SK-N-SH treated with all-trans-retinoic acid at 6 μM for 48 hours (cell line): ENCODE measurements around the gene RXFP4.
"Not testable (repeated sequence)": the region's sequence is repeated elsewhere in the genome, so short reads cannot be mapped to it uniquely, and the experiment has no call there.

Source experiments
- ATAC-seq: fragments of 200-7000 bp; cut with Tn5 transposase; 3 replicates; pipeline ENCODE4 v1.9.1; 2020; ENCODE audit warnings: mild to moderate bottlenecking, moderate library complexity
- ARNTL ChIP-seq: fragments of 450-650 bp; formaldehyde crosslinking; IDR thresholded peaks from 2 replicates; pipeline ENCODE4 v1.5.0; 2020; ENCODE audit warnings: low read depth, mild to moderate bottlenecking, moderate library complexity, borderline replicate concordance
- BACH2 ChIP-seq: fragments of 250-450 bp; sonication (Bioruptor Pico); IDR thresholded peaks from 2 replicates; pipeline ENCODE4 v1.9.0; 2021; ENCODE audit warnings: mild to moderate bottlenecking, borderline replicate concordance
- CSDC2 ChIP-seq: fragments of 250-450 bp; sonication (Bioruptor Pico); IDR thresholded peaks from 2 replicates; pipeline ENCODE4 v1.5.0; 2020; ENCODE audit warnings: mild to moderate bottlenecking, moderate library complexity
- ESRRG ChIP-seq: fragments of 250-450 bp; sonication (Bioruptor Pico); IDR thresholded peaks from 2 replicates; pipeline ENCODE4 v1.6.1; 2021; ENCODE audit warnings: mild to moderate bottlenecking
- GLIS3 ChIP-seq: fragments of 250-450 bp; sonication (Bioruptor Pico); IDR thresholded peaks from 2 replicates; pipeline ENCODE4 v1.5.0; 2020; ENCODE audit warnings: mild to moderate bottlenecking, moderate library complexity
- ISL1 ChIP-seq: fragments of 250-450 bp; sonication (Bioruptor Pico); IDR thresholded peaks from 2 replicates; pipeline ENCODE4 v2.1.2; 2022; ENCODE audit warnings: mild to moderate bottlenecking, moderate library complexity
- OSR1 ChIP-seq: fragments of 250-450 bp; sonication (Bioruptor Pico); IDR thresholded peaks from 2 replicates; pipeline ENCODE4 v1.8.0; 2022; ENCODE audit warnings: moderate library complexity, mild to moderate bottlenecking, inconsistent platforms
- PATZ1 ChIP-seq: fragments of 250-450 bp; sonication (Bioruptor Pico); IDR thresholded peaks from 2 replicates; pipeline ENCODE4 v1.8.0; 2020; ENCODE audit warnings: mild to moderate bottlenecking, moderate library complexity, borderline replicate concordance
- POU6F1 ChIP-seq: fragments of 250-450 bp; sonication (Bioruptor Pico); IDR thresholded peaks from 2 replicates; pipeline ENCODE4 v1.8.0; 2021; ENCODE audit warnings: low read depth, mild to moderate bottlenecking, moderate library complexity, borderline replicate concordance
- PPARA ChIP-seq: fragments of 250-450 bp; sonication (Bioruptor Pico); IDR thresholded peaks from 2 replicates; pipeline ENCODE4 v1.5.0; 2020; ENCODE audit warnings: mild to moderate bottlenecking, borderline replicate concordance
- RARB ChIP-seq: fragments of 250-450 bp; sonication (Bioruptor Pico); IDR thresholded peaks from 2 replicates; pipeline ENCODE4 v1.8.0; 2021; ENCODE audit warnings: mild to moderate bottlenecking, moderate library complexity
- SNAI2 ChIP-seq: fragments of 250-450 bp; sonication (Bioruptor Pico); IDR thresholded peaks from 2 replicates; pipeline ENCODE4 v1.5.0; 2020; ENCODE audit warnings: mild to moderate bottlenecking, moderate library complexity
- TCF4 ChIP-seq: fragments of 250-450 bp; sonication (Bioruptor Pico); IDR thresholded peaks from 2 replicates; pipeline ENCODE4 v1.8.0; 2021; ENCODE audit warnings: mild to moderate bottlenecking, moderate library complexity, borderline replicate concordance
- TOX ChIP-seq: fragments of 250-450 bp; sonication (Bioruptor Pico); IDR thresholded peaks from 2 replicates; pipeline ENCODE4 v1.8.0; 2021; ENCODE audit warnings: mild to moderate bottlenecking, moderate library complexity, borderline replicate concordance
- TSHZ2 ChIP-seq: fragments of 250-450 bp; sonication (Bioruptor Pico); IDR thresholded peaks from 2 replicates; pipeline ENCODE4 v1.5.0; 2020; ENCODE audit warnings: mild to moderate bottlenecking, moderate library complexity
- ZC3H10 ChIP-seq: fragments of 250-450 bp; sonication (Bioruptor Pico); IDR thresholded peaks from 2 replicates; pipeline ENCODE4 v1.5.1; 2021; ENCODE audit warnings: mild to moderate bottlenecking, moderate library complexity
- ZFP3 ChIP-seq: fragments of 250-450 bp; sonication (Bioruptor Pico); IDR thresholded peaks from 2 replicates; pipeline ENCODE4 v1.5.0; 2020; ENCODE audit warnings: mild to moderate bottlenecking, moderate library complexity
- ZFP30 ChIP-seq: fragments of 450-650 bp; formaldehyde crosslinking; IDR thresholded peaks from 2 replicates; pipeline ENCODE4 v1.5.0; 2022; ENCODE audit warnings: mild to moderate bottlenecking, moderate library complexity
- ZNF565 ChIP-seq: fragments of 450-650 bp; formaldehyde crosslinking; conservative IDR thresholded peaks from 2 replicates; pipeline ENCODE4 v1.5.0; 2020; ENCODE audit warnings: low read depth, mild to moderate bottlenecking, moderate library complexity
- ZNF70 ChIP-seq: fragments of 450-650 bp; formaldehyde crosslinking; IDR thresholded peaks from 2 replicates; pipeline ENCODE4 v1.5.0; 2020; ENCODE audit warnings: mild to moderate bottlenecking, moderate library complexity
- ZNF8 ChIP-seq: fragments of 450-650 bp; formaldehyde crosslinking; IDR thresholded peaks from 2 replicates; pipeline ENCODE4 v1.5.0; 2020; ENCODE audit warnings: mild to moderate bottlenecking, moderate library complexity
- TF ChIP-seq, protein P1 (sequence below): fragments of 250-450 bp; sonication (Bioruptor Pico); IDR thresholded peaks from 2 replicates; pipeline ENCODE4 v1.5.1; 2020; ENCODE audit warnings: low read depth, mild to moderate bottlenecking, moderate library complexity
- TF ChIP-seq, protein P2 (sequence below): fragments of 250-450 bp; sonication (Bioruptor Pico); IDR thresholded peaks from 2 replicates; pipeline ENCODE4 v1.5.1; 2021; ENCODE audit warnings: mild to moderate bottlenecking, moderate library complexity

RXFP4 gene

GRCh38 chr1:155925506-155925905, 15.9 kb upstream of the RXFP4 start:
- ATAC-seq: no peak
- no peak for TF ChIP-seq GLIS3 (CRISPR knock-in tag)
- TF ChIP-seq ZNF565 (CRISPR knock-in tag): no peak
- TF ChIP-seq TCF4 (CRISPR knock-in tag): no peak
- TF ChIP-seq PPARA (CRISPR knock-in tag): no peak
- no peak for TF ChIP-seq ZFP30 (CRISPR knock-in tag)
- TF ChIP-seq ISL1 (CRISPR knock-in tag): no peak
- TF ChIP-seq ZC3H10: no peak
- no peak for TF ChIP-seq PATZ1 (CRISPR knock-in tag)
- TF ChIP-seq POU6F1: no peak

GRCh38 chr1:155929057-155929456, 12.4 kb upstream of the RXFP4 start:
- TF ChIP-seq SNAI2 (CRISPR knock-in tag) (no peak), TCF4 (CRISPR knock-in tag) (no peak)
- TF ChIP-seq, protein P1, sequence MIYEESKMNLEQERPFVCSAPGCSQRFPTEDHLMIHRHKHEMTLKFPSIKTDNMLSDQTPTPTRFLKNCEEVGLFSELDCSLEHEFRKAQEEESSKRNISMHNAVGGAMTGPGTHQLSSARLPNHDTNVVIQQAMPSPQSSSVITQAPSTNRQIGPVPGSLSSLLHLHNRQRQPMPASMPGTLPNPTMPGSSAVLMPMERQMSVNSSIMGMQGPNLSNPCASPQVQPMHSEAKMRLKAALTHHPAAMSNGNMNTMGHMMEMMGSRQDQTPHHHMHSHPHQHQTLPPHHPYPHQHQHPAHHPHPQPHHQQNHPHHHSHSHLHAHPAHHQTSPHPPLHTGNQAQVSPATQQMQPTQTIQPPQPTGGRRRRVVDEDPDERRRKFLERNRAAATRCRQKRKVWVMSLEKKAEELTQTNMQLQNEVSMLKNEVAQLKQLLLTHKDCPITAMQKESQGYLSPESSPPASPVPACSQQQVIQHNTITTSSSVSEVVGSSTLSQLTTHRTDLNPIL (CRISPR knock-in tag): no peak
- ATAC-seq: no peak

- ATAC-seq: not testable (repeated sequence)
Measured at GRCh38 chr1:155930725-155931124, 10.7 kb upstream of the RXFP4 start.

- peak; percentile 30 for ATAC-seq
- peak; percentile 25; the same call in 1 of the 2 replicates for TF ChIP-seq ZC3H10
- no peak for TF ChIP-seq RARB (CRISPR knock-in tag)
Measured at GRCh38 chr1:155931332-155932038, 10.0 kb upstream of the RXFP4 start.

- TF ChIP-seq ZC3H10: no peak
- TF ChIP-seq OSR1 (CRISPR knock-in tag): no peak
- TF ChIP-seq ZNF8 (CRISPR knock-in tag): no peak
- no peak for TF ChIP-seq CSDC2 (CRISPR knock-in tag)
- TF ChIP-seq TOX (CRISPR knock-in tag): no peak
- TF ChIP-seq ZFP30 (CRISPR knock-in tag): no peak
- TF ChIP-seq ZNF70 (CRISPR knock-in tag): no peak
- no peak for TF ChIP-seq TCF4 (CRISPR knock-in tag)
- TF ChIP-seq BACH2 (CRISPR knock-in tag): no peak
- TF ChIP-seq, all 23 proteins: peak for 0
- no peak for ATAC-seq
Measured at GRCh38 chr1:155932081-155932480, 9.4 kb upstream of the RXFP4 start.

DNA sequence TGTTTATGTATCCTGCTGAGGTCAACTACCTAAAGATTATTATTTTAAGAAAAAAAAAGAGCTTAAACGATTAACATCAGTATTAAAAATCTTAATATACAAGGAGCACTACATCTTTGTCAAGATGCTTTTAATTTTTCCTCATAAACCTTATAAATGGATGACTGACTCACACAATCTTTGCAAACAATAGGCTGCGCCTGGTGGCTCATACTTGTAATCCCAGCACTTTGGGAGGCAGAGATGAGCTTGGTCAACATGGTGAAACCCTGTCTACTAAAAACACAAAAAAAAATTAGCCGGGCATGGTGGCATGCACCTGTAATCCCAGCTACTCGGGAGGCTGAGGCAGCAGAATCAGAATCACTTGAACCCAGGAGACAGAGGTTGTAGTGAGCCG, 9.0 kb upstream of the RXFP4 start:
- no peak for ATAC-seq
- TF ChIP-seq ISL1 (CRISPR knock-in tag) (no peak), TOX (CRISPR knock-in tag) (no peak), ARNTL (CRISPR knock-in tag) (no peak), ZFP3 (CRISPR knock-in tag) (no peak), ESRRG (CRISPR knock-in tag) (no peak), BACH2 (CRISPR knock-in tag) (no peak), TSHZ2 (no peak), TCF4 (CRISPR knock-in tag) (no peak), PPARA (CRISPR knock-in tag) (no peak), RARB (CRISPR knock-in tag) (no peak)
- TF ChIP-seq, protein P1 (CRISPR knock-in tag): no peak
- TF ChIP-seq, protein P2, sequence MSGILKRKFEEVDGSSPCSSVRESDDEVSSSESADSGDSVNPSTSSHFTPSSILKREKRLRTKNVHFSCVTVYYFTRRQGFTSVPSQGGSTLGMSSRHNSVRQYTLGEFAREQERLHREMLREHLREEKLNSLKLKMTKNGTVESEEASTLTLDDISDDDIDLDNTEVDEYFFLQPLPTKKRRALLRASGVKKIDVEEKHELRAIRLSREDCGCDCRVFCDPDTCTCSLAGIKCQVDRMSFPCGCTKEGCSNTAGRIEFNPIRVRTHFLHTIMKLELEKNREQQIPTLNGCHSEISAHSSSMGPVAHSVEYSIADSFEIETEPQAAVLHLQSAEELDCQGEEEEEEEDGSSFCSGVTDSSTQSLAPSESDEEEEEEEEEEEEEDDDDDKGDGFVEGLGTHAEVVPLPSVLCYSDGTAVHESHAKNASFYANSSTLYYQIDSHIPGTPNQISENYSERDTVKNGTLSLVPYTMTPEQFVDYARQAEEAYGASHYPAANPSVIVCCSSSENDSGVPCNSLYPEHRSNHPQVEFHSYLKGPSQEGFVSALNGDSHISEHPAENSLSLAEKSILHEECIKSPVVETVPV (CRISPR knock-in tag): no peak
